ENCODE measurements around the gene ZNF358. TPM values are rescaled to one million over a fixed set of nuclear protein-coding genes. Genes with fewer than 3 reads are reported as not detected.

Gene ZNF358
- total RNA-seq, 2 donors from 2014 or later, result 40.2 to 93.6 TPM

DNA sequence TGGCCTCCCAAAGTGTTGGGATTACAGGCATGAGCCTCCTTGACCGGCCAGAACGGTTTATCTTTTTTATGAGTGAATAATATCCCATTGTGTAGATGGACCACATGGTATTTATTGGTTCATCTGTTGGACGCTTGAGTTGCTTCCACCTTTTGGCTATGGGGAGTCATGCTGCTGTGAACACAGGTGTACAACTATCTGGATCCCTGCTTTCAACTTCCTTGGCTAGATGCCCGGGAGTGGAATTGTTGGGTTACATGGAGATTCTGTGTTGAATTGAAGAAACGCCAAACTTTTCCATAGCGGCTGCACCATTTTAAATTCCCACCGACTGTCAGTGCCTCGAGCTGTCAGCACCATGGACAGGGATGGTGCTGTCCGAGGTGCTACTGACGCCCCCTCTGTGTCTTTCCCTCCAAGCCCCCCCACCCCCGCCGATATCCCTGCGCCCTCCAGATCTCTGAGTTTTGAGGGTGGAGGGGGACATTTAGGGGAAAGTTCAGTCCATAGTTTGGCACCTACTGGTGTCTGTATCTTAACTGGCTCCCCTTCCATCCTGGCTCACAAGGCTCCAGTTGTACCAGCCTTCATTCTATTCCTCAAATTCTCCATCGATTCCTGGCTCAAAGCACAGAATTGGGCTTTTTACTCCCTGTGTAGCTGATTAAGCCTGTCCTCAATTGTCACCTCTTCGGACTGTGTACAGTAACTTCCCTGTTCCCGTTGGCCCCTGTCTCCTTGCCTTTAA, 46.9 kb downstream of the ZNF358 start:
- 39 to 62% methylated on average over 7 to 16 of the region's 16 CpGs for WGBS, 2 donors
- ATAC-seq (no peak), DNase-seq (peak in 2 of 4 donors; percentile 15 to 27)
- peaks cover 3 to 7% of the 10 kb centered on the region in 2 donors for H3K36me3 ChIP-seq (replicated peaks in 1 of 2; ENCODE audit: insufficient read depth in 1 of 2, low read depth in 2 of 2)
- no peaks in the 10 kb centered on the region for H3K9me3 ChIP-seq
- TF ChIP-seq POLR2A (IDR thresholded peaks at IDR 0.05), result no peak
- TF ChIP-seq, protein P1, sequence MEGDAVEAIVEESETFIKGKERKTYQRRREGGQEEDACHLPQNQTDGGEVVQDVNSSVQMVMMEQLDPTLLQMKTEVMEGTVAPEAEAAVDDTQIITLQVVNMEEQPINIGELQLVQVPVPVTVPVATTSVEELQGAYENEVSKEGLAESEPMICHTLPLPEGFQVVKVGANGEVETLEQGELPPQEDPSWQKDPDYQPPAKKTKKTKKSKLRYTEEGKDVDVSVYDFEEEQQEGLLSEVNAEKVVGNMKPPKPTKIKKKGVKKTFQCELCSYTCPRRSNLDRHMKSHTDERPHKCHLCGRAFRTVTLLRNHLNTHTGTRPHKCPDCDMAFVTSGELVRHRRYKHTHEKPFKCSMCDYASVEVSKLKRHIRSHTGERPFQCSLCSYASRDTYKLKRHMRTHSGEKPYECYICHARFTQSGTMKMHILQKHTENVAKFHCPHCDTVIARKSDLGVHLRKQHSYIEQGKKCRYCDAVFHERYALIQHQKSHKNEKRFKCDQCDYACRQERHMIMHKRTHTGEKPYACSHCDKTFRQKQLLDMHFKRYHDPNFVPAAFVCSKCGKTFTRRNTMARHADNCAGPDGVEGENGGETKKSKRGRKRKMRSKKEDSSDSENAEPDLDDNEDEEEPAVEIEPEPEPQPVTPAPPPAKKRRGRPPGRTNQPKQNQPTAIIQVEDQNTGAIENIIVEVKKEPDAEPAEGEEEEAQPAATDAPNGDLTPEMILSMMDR (IDR thresholded peaks at IDR 0.05), result no peak
- intact Hi-C loops (cut with DNase I), result loop anchor here (10.0 kb wide), 1 partner anchor 208 kb away; no protein-coding TSS in a partner anchor
- H3K4me1 ChIP-seq, result no peaks in the 10 kb centered on the region
- no peak overlapping the region for H3K4me3 ChIP-seq
- no peaks in the 10 kb centered on the region for H3K27me3 ChIP-seq
- no peak overlapping the region for H3K27ac ChIP-seq

DNA sequence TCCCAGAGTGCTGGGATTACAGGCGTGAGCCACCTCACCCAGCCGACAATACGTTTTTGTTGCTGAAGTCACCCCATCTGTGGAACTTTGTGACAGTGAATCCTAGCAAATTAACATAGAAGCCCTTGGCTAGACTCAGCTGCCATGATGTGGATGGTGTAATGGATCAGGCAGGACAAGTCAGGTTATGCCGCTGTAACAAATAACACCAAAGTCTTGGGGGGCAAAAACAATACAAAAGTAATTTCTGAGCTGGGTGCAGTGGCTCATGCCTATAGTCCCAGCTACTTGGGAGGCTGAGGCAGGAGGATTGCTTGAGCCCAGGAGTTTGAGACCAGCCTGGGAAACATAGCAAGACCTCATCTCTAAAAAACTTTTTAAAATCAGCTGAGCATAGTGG, 49.0 kb downstream of the ZNF358 start:
- intact Hi-C loops (cut with DNase I), result loop anchor here (5.0 to 10.0 kb wide), 3 partner anchors 112 to 237 kb away; partner anchors contain the start of gene MCEMP1

DNA sequence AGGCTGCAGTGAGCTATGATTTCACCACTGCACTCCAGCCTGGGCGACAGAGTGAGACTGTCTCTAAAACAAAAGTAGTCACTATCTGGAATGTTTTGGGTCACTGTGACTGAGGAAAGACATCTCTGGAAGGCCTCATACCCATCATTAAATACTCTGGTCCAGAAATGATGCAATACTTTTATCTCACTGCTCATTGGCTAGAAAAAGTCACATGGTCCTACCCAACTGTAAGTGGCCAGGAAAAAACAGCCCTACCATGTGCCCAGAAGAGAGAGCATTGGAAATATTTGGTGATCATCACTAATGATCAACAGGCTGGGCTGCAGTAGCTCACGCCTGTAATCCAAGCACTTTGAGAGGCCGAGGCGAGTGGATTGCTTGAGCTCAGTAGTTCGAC, 49.4 kb downstream of the ZNF358 start:
- no peaks in the 10 kb centered on the region for H3K27me3 ChIP-seq

More for the DNA sequence above, 49.0 kb downstream of the ZNF358 start:
- ATAC-seq (no peak), DNase-seq (no peak)
- H3K27ac ChIP-seq, result no peak overlapping the region
- H3K9me3 ChIP-seq, result no peaks in the 10 kb centered on the region
- no peaks in the 10 kb centered on the region for H3K27me3 ChIP-seq
- no peak for TF ChIP-seq POLR2A (IDR thresholded peaks at IDR 0.05)
- TF ChIP-seq, protein P1 (IDR thresholded peaks at IDR 0.05), result no peak
- no peaks in the 10 kb centered on the region for H3K36me3 ChIP-seq (replicated peaks in 1 of 2; ENCODE audit: insufficient read depth in 1 of 2, low read depth in 2 of 2)
- no peak overlapping the region for H3K4me3 ChIP-seq
- no peaks in the 10 kb centered on the region for H3K4me1 ChIP-seq
- 78 to 84% methylated on average over 4 of the region's 4 CpGs for WGBS, 2 donors

More for the DNA sequence above, 49.4 kb downstream of the ZNF358 start:
- TF ChIP-seq, protein P1 (IDR thresholded peaks at IDR 0.05), result no peak
- TF ChIP-seq POLR2A (IDR thresholded peaks at IDR 0.05), result no peak
- Histone ChIP-seq H3K4me1 (no peaks in the 10 kb centered on the region), H3K9me3 (no peaks in the 10 kb centered on the region), H3K4me3 (no peak overlapping the region), H3K27ac (no peak overlapping the region), H3K36me3 (replicated peaks in 1 of 2; ENCODE audit: insufficient read depth in 1 of 2, low read depth in 2 of 2) (no peaks in the 10 kb centered on the region)
- no peak for DNase-seq
- intact Hi-C loops (cut with DNase I), result loop anchor here (5.0 to 10.0 kb wide), 3 partner anchors 112 to 237 kb away; partner anchors contain the start of gene MCEMP1
- ATAC-seq, result no peak
- 70 to 72% methylated on average over 5 of the region's 5 CpGs for WGBS, 2 donors

Small RNAs within 50 kb of the gene (small RNA-seq; reads per million reads assigned to genes)
- not detected for gene AC008878.2

Other genes starting within 250 kb of the ZNF358 start
- 100 to 1,000 TPM; 243 to 284 TPM for gene INSR, start 221.7 kb upstream of the ZNF358 start, total RNA-seq
- gene ARHGEF18, start 167.2 kb upstream of the ZNF358 start, total RNA-seq, result 10 to 100 TPM; 30.0 to 51.6 TPM
- gene PEX11G, start 27.1 kb upstream of the ZNF358 start, total RNA-seq, result 1 to 10 TPM; 3.9 to 7.6 TPM
- 10 to 100 TPM; 10.6 to 11.9 TPM for gene MCOLN1, start 6.5 kb downstream of the ZNF358 start, total RNA-seq
- 10 to 100 TPM; 43.8 to 52.1 TPM for gene PNPLA6, start 19.6 kb downstream of the ZNF358 start, total RNA-seq
- gene CAMSAP3, start 79.8 kb downstream of the ZNF358 start, total RNA-seq, result 10 to 100 TPM; 21.8 to 32.3 TPM
- 10 to 100 TPM; 34.5 to 36.3 TPM for gene XAB2, start 113.4 kb downstream of the ZNF358 start, total RNA-seq
- 10 to 100 TPM in 1 of 2 donors, 1 to 10 TPM in 1; 1.3 to 32.0 TPM for gene PET100, start 113.7 kb downstream of the ZNF358 start, total RNA-seq
- gene PCP2, start 117.6 kb downstream of the ZNF358 start, total RNA-seq, result not detected
- gene STXBP2, start 121.0 kb downstream of the ZNF358 start, total RNA-seq, result 100 to 1,000 TPM in 1 of 2 donors, 10 to 100 TPM in 1; 61.0 to 151 TPM
- not detected for gene RETN, start 152.9 kb downstream of the ZNF358 start, total RNA-seq
- not detected for gene MCEMP1, start 161.0 kb downstream of the ZNF358 start, total RNA-seq
- 10 to 100 TPM; 10.9 to 18.7 TPM for gene TRAPPC5, start 164.7 kb downstream of the ZNF358 start, total RNA-seq
- gene FCER2, start 186.0 kb downstream of the ZNF358 start, total RNA-seq, result not detected
- 1 to 10 TPM in 1 of 2 donors, under 1 TPM in 1; 0.52 to 6.6 TPM for gene CLEC4G, start 216.0 kb downstream of the ZNF358 start, total RNA-seq
- gene CD209, start 231.4 kb downstream of the ZNF358 start, total RNA-seq, result 1 to 10 TPM; 1.6 to 2.0 TPM
- not detected for gene CLEC4M, start 247.1 kb downstream of the ZNF358 start, total RNA-seq

Measured in body of pancreas (tissue), 4 donors.